Rectal smooth muscle tissue (tissue), 1 donor: Measurements from ENCODE around the gene NUP62.
"Not testable (repeated sequence)": the region's sequence is repeated elsewhere in the genome, so short reads cannot be mapped to it uniquely, and the experiment has no call there.

Source experiments
- H3K27ac ChIP-seq: one replicate; pipeline ENCODE4 v1.7.0; 2013; ENCODE audit warnings: low read depth, low read length, inconsistent platforms
- H3K27me3 ChIP-seq: one replicate; pipeline ENCODE4 v1.7.0; 2013; ENCODE audit warnings: low read length; ENCODE audit not compliant: control insufficient read depth, insufficient read depth
- H3K36me3 ChIP-seq: one replicate; pipeline ENCODE4 v1.7.0; 2013; ENCODE audit warnings: low read length; ENCODE audit not compliant: control insufficient read depth, insufficient read depth
- H3K4me1 ChIP-seq: one replicate; pipeline ENCODE4 v1.7.0; 2013; ENCODE audit warnings: low read length; ENCODE audit not compliant: control insufficient read depth, insufficient read depth
- H3K4me3 ChIP-seq: one replicate; pipeline ENCODE4 v1.7.0; 2013; ENCODE audit warnings: low read length
- H3K9ac ChIP-seq: one replicate; pipeline ENCODE4 v1.7.0; 2013; ENCODE audit warnings: low read length

The NUP62 gene

GRCh38 chr19:49949742-49950589 lies 20.7 kb upstream of the NUP62 start:
- Histone ChIP-seq H3K27ac (no peak overlapping the region), H3K27me3 (no peaks in the 10 kb centered on the region), H3K4me3 (no peak overlapping the region), H3K36me3 (no peaks in the 10 kb centered on the region), H3K9ac (no peak overlapping the region), H3K4me1 (no peaks in the 10 kb centered on the region)

DNA sequence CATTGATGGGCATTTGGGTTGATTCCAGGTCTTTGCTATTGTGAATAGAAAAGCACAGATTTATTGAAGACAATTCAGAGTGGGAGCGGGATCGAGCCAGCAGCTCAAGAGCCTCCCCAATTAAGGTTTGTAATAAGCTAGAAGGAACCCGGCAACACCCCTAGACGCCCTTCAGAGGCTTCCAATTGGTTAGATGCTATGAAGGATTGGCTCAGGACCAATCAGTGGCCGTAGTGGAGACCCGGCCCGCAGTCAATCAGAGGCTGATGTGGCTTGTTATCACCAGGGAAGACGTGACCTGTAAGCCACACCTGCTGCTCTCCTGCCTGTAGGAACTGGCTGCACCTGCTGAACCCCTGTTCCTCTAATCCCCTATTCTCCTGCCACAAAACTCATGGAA lies 17.1 kb upstream of the NUP62 start:
- no peaks in the 10 kb centered on the region for H3K36me3 ChIP-seq
- H3K4me3 ChIP-seq, result no peak overlapping the region
- H3K4me1 ChIP-seq, result no peaks in the 10 kb centered on the region
- no peak overlapping the region for H3K27ac ChIP-seq
- H3K9ac ChIP-seq, result no peak overlapping the region
- H3K27me3 ChIP-seq, result no peaks in the 10 kb centered on the region

DNA sequence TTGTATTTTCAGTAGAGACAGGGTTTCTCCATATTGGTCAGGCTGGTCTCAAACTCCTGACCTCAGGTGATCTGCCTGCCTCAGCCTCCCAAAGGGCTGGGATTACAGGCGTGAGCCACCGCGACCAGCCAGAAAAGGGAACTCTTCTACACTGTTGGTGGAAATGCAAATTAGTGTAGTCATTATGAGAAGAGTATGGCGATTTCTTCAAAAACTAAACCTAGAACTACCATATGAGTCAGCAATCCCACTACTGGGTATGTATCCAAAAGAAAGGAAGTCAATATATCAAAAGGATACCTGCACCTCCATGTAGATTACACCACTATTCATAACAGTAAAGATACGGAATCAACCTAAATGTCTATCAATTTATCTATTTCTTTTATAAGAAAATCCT lies 15.3 kb upstream of the NUP62 start:
- H3K9ac ChIP-seq, H3K27ac ChIP-seq, H3K4me3 ChIP-seq, H3K27me3 ChIP-seq, H3K4me1 ChIP-seq, H3K36me3 ChIP-seq: not testable (repeated sequence)

- Histone ChIP-seq H3K4me3 (no peak overlapping the region), H3K27me3 (no peaks in the 10 kb centered on the region), H3K9ac (no peak overlapping the region), H3K36me3 (no peaks in the 10 kb centered on the region), H3K27ac (no peak overlapping the region), H3K4me1 (no peaks in the 10 kb centered on the region)
These were observed 11.1 kb upstream of the NUP62 start for GRCh38 chr19:49940482-49940791.

DNA sequence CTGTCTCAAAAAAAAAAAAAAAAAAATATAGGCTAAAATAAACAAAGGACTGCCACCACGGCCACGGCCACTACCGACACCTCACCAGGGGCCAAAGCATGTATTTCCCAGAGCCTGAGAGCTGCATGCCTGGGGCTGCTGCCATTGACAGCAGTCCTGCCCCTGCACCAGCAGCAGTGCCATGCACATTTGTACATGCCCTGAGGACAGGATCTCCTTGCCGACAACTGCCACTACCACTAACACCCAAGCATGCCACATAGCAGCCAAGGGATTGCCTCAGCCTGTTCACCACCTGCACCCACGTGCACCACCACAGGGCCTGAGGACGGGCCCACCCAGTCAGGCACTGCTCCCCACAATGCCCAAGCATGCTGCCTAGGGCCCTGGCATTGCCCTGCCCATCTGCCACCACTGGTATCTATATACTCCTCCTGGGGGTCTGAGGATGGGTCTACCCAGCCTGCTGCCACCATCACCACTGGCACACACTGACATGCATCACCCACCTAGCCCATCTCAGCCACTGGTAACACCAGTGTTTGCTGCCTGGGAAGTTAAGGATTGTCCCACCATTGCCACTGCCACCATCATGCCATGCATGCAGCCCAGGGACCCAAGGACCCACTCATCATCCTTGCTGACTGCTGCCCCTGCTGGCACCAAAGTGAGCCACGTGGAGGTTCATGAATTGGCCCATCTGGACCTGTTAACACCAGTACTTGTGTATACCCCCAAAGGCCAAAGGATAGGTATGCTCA lies 10.6 kb upstream of the NUP62 start:
- Histone ChIP-seq H3K9ac (no peak overlapping the region), H3K27me3 (no peaks in the 10 kb centered on the region), H3K36me3 (no peaks in the 10 kb centered on the region), H3K27ac (no peak overlapping the region), H3K4me1 (no peaks in the 10 kb centered on the region), H3K4me3 (no peak overlapping the region)

- Histone ChIP-seq H3K4me1 (no peaks in the 10 kb centered on the region), H3K4me3 (no peak overlapping the region)
These were observed 9.4 kb upstream of the NUP62 start for GRCh38 chr19:49938662-49939061.

DNA sequence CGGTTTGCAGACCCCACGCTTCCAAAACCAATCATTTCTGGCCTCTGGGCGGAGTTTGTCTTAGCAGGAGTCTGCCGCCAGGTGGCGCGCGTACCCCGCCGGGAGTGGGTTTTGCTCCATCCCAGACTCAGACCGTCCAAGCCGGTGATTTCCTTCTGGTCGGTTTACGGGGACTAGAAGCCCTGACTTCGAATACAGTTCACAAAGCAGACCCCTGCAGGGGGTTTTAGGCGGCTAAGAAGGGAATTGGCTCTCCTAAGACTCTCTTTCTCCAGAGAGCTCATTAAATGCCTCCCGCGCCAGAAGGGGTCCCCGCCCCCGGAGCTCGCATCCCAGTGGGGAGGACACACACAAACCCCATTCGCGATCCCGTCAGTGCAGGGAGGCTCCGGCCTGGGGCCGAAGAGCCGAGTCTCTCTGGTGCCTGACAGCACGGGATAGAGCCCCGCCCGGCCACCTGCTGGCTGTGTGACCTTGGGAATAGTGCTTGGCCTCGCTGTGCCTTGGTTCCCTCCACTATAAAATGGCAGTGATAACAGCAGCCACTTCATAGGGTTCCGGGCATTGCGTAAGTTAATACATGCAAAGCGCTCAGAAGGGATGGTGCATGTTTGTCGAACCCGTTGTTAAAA lies 8.6 kb upstream of the NUP62 start:
- Histone ChIP-seq H3K9ac (no peak overlapping the region), H3K36me3 (no peaks in the 10 kb centered on the region), H3K4me1 (no peaks in the 10 kb centered on the region), H3K4me3 (peak overlapping the region; percentile 51), H3K27me3 (no peaks in the 10 kb centered on the region), H3K27ac (no peak overlapping the region)

More at GRCh38 chr19:49938662-49939061, 9.4 kb upstream of the NUP62 start:
- H3K27ac ChIP-seq, result no peak overlapping the region
- H3K36me3 ChIP-seq, result no peaks in the 10 kb centered on the region
- H3K27me3 ChIP-seq, result no peaks in the 10 kb centered on the region
- no peak overlapping the region for H3K9ac ChIP-seq

DNA sequence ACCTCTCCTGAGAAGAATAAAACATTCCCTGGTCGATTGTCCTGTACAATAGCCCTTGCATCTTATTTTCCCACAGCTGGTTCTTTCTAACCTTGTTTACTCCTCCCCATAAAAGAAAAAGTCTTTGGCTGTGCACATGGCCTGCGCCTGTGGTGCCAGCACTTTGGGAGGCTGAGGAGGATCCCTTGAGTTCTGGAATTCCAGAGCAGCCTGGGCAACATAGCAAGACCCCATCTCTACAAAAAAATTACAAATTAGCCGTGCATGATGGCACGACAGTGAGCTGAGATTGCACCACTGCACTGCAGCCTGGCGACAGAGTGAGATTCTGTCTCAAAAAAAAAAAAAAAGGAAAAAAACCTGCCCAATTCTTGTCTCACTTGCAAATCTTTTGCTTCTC lies 7.2 kb upstream of the NUP62 start:
- Histone ChIP-seq H3K4me3 (no peak overlapping the region), H3K27me3 (no peaks in the 10 kb centered on the region), H3K9ac (no peak overlapping the region), H3K27ac (no peak overlapping the region), H3K4me1 (no peaks in the 10 kb centered on the region), H3K36me3 (no peaks in the 10 kb centered on the region)

DNA sequence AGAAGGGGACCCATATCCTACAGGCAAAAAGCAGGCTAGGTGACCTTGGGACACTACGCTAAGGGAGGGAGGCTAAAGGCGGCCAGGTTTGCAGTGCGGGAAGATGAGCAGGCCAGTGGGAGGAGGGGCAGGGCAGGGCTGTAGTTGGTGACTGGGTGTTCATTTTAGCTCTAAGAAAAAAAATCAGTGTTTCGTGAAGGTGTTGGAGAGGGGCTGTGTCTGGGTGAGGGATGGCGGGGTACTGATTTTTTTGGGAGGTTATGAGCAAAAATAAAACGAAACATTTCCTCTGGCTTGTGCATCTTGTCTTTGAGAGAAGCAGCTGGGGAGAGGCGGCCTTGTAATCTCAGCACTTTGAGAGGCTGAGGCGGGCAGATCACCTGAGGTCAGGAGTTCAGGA lies 4.3 kb upstream of the NUP62 start:
- no peaks in the 10 kb centered on the region for H3K4me1 ChIP-seq
- no peak overlapping the region for H3K27ac ChIP-seq

DNA sequence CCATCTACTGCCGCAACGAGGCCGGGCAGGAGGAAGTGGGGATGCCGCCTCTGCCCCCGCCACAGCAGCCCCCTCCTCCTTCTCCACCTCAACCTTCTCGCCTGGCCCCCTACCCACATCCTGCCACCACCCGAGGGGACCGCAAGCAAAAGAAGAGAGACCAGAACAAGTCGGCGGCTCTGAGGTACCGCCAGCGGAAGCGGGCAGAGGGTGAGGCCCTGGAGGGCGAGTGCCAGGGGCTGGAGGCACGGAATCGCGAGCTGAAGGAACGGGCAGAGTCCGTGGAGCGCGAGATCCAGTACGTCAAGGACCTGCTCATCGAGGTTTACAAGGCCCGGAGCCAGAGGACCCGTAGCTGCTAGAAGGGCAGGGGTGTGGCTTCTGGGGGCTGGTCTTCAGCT lies 3.4 kb upstream of the NUP62 start:
- Histone ChIP-seq H3K27ac (no peak overlapping the region), H3K9ac (no peak overlapping the region), H3K27me3 (no peaks in the 10 kb centered on the region), H3K36me3 (peaks cover under 1% of the 10 kb centered on the region), H3K4me3 (no peak overlapping the region), H3K4me1 (peaks cover 3% of the 10 kb centered on the region)

More for the DNA sequence above, 4.3 kb upstream of the NUP62 start:
- H3K4me3 ChIP-seq, result no peak overlapping the region
- H3K36me3 ChIP-seq, result no peaks in the 10 kb centered on the region
- no peak overlapping the region for H3K9ac ChIP-seq
- H3K27me3 ChIP-seq, result no peaks in the 10 kb centered on the region

DNA sequence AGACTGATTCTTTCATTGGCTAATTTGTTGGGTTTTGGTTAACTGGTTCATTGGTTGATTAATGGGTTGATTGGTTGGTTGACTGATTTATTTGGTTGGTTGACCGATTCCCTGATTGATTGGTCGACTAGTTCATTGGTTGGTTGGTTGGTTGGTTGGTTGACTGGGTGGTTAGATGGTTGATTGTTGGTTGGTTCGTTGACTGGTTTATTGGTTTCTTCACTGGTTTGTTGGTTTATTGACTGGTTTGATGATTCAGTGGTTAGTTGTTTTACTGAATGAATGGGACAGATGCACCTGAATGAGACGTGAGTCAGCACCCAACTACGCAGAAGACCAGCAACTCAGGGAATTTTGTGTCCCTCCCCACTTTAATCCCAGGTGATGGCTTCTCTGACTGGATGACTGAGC lies 2.7 kb upstream of the NUP62 start:
- no peak overlapping the region for H3K9ac ChIP-seq
- H3K4me1 ChIP-seq, result peaks cover 5% of the 10 kb centered on the region
- no peak overlapping the region for H3K4me3 ChIP-seq
- no peaks in the 10 kb centered on the region for H3K27me3 ChIP-seq
- H3K27ac ChIP-seq, result no peak overlapping the region
- H3K36me3 ChIP-seq, result peaks cover 4% of the 10 kb centered on the region

GRCh38 chr19:49931293-49932040 lies 2.2 kb upstream of the NUP62 start:
- H3K9ac ChIP-seq, result no peak overlapping the region
- H3K4me3 ChIP-seq, result no peak overlapping the region
- peaks cover 5% of the 10 kb centered on the region for H3K4me1 ChIP-seq
- H3K27me3 ChIP-seq, result no peaks in the 10 kb centered on the region
- peaks cover 4% of the 10 kb centered on the region for H3K36me3 ChIP-seq
- no peak overlapping the region for H3K27ac ChIP-seq
